Endometrium (tissue), 2 donors: Measurements from ENCODE around the gene CLTA.

Experiments
- FAIRE-seq: peaks from 2 replicates; lab custom pipeline; 2012; peaks lifted over from hg19 to GRCh38; lab: Jason Lieb, UNC
- donor health status: control.
- donor health status: control.

Gene CLTA

DNA sequence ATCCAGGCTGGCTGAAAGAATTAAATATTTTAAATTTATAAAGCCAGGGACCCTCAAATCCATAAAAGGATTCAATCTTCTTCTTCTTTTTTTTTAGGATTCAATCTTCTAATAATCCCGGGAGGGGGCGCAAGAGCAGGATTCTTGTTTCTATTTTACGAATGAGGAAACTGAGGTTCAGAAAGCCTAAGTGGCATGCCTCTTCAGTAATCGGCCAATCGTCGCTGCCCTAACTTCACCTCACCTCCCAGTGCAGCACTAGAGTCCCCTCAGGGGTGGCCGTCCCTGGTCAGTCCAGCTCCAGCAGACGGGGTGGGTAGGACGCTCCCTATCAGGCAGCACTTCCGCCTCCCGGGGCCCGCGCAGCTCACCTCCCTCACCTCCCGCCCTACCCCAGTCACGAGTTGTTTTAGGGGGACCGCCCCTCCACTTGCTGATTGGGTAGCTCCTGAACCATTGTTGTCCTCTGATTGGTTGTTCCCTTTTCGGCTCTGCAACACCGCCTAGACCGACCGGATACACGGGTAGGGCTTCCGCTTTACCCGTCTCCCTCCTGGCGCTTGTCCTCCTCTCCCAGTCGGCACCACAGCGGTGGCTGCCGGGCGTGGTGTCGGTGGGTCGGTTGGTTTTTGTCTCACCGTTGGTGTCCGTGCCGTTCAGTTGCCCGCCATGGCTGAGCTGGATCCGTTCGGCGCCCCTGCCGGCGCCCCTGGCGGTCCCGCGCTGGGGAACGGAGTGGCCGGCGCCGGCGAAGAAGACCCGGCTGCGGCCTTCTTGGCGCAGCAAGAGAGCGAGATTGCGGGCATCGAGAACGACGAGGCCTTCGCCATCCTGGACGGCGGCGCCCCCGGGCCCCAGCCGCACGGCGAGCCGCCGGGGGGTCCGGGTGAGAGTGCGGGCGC lies at the start of gene CLTA:
Gene CLTA (plus strand): TSS at position 534 of the 902 bp plus-strand sequence. CDS start 136 bp downstream, at position 670.
- FAIRE-seq: peak; percentile 93

DNA sequence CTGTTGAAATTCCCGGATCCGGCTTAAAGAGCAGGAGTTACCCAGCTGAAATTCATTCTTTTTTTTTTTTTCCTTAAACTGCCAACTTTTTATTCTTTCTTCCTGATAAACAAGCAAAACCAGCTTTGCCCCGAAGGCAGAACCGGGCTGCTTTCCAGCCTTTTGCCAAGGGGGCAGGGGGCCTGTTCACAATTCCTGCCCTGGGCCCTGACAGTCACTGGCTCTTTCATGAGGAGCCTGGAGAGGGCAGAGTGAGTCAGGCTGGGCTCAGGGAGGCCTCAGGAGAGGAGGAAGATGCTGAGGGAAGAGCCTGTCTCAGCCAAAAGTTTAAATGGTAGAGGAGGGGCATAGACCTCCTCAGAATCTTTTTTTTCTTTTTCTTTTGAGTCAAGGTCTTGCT lies 49.4 kb upstream of the CLTA start:
- FAIRE-seq: no peak

DNA sequence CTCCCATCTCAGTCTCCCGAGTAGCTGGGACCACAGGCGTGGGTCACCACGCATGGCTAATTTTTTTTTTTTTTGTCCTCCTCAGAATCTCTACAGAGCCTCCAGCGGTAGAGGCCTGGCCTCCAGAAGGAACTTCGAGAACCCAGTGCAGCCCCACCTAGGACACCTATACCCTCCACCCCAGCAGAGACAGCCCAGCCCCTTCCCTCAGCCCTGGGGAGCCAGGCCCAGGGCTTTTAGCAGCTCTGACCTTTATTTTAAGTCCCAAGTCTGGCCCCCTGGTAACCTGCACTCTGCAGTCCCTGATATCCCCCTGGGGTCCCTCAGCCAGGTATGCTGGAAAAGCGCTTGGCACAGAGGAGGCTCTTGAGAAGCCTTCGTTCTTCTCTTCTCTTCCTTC lies 49.0 kb upstream of the CLTA start:
- no peak for FAIRE-seq

DNA sequence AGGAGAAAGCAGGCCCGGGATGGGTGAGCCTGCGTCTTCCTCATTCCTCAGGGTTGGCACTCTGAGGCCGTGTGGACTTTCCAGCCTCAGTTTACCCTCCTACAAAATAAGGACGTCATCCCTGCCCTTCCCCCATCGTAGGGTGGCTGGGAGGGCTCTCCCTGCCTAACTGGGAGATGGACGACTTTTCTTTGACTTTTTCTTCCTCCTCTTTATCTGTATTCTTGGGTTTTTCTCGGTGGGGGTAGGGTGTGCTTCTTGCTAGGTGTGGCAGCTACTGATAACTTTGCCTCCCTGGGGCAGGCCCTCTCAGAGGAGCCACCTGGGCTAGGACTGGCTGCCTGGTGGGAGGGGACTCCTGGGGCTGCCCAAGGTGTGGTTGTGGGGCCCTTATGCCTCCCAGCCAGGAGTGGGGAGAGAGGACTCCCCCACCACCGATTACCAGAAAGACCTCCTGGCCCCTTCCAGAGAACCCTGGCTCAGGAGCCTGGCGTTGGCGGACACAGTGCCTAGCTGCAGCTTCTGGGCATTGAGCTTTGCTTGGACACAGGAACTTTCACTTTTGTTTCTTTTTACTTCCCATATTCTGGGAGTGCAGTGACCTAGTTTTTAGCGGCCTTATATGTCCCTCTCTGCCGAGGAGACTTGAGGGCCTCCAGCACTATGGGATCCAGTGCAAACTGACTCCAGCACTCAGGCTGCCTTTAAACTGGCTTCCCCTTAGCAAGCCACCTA lies 48.0 kb upstream of the CLTA start:
- no peak for FAIRE-seq

- FAIRE-seq: no peak
These were observed 47.5 kb upstream of the CLTA start for GRCh38 chr9:36143245-36143641.

- no peak for FAIRE-seq
These were observed 46.1 kb upstream of the CLTA start for GRCh38 chr9:36144309-36145232.

DNA sequence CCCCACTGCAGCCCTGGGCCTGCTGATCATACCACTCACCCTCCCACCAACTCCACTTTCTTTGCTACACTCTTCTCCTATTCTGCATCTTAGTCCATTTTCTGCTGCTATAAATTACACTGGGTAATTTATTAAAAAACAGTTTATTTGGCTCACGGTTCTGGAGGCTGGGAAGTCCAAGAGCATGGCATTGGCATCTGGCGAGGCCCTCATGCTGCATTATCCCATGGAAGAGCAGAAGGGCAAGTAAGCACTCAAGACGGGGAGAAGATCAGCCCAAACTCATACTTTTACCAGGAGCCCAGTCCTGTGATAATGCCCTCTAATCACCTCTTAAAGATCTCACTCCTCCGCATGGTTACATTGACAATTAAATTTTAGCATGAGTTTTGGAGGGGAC lies 44.8 kb upstream of the CLTA start:
- FAIRE-seq: no peak

- FAIRE-seq: no peak
These were observed 44.1 kb upstream of the CLTA start for GRCh38 chr9:36146651-36147050.

DNA sequence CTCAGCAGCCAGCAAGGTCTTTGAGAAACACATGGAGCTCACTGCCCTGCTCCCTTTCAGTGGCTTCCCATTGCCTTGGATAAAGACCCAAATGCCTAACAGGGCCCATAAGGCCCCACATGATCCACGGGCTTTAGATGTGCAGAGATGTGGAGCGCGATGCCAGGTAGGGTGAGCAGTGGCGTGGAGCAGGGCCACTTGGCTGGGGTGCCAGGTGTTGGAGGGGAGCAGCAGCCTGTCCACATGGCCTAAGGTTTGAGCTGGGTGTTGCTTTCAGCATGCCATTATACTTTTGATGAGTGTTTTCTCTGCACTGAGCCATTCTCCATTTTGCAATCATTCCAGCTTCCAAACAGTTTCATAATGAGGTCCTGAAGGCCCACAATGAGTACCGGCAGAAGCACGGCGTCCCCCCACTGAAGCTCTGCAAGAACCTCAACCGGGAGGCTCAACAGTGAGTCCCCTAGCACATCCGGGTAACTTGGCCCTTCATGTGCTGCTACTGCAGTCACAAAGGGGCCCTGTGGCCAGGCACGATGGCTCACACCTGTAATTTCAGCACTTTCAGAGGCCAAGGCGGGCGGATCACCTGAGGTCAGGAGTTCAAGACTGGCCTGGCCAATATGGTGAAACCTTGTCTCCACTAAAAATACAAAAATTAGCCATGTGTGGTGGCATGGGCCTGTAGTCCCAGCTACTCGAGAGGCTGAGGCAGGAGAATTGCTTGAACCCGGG lies 43.1 kb upstream of the CLTA start:
- FAIRE-seq: no peak

- no peak for FAIRE-seq
These were observed 42.2 kb upstream of the CLTA start for GRCh38 chr9:36148311-36149051.

- FAIRE-seq: no peak
These were observed 41.5 kb upstream of the CLTA start for GRCh38 chr9:36149197-36149596.

DNA sequence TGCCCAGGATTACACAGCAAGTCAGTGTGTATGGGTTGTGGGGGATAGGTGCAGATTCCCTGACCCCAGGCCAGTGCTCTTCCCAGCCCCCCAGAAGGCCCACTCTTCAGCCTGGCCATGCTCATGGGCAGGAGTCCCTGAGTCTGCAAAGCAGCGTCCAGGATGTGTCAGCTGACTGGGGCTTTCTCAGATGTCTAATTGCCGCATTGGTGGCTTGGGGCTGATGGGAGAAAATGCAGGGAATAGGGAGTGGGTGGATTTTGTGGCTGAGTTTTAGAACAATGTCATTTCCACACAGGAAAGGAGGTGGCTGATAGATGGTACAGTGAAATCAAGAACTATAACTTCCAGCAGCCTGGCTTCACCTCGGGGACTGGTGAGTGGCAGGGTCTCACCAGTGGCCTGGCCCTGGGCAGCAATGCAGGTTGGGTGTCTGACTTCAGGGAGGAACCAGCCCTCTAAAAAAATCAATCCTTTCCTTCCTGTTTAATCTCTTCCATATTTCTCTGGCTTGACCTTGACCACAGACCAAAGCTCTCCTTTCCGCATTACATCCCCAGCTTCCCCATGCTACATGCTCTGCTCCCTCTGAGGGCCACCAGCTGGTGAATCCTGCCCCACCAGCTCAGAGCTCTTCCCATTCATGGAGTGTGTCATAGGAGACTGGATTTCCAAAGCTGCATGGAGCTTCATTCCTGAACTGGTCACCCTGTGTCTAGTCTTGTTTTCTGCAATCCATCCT lies 40.0 kb upstream of the CLTA start:
- no peak for FAIRE-seq

DNA sequence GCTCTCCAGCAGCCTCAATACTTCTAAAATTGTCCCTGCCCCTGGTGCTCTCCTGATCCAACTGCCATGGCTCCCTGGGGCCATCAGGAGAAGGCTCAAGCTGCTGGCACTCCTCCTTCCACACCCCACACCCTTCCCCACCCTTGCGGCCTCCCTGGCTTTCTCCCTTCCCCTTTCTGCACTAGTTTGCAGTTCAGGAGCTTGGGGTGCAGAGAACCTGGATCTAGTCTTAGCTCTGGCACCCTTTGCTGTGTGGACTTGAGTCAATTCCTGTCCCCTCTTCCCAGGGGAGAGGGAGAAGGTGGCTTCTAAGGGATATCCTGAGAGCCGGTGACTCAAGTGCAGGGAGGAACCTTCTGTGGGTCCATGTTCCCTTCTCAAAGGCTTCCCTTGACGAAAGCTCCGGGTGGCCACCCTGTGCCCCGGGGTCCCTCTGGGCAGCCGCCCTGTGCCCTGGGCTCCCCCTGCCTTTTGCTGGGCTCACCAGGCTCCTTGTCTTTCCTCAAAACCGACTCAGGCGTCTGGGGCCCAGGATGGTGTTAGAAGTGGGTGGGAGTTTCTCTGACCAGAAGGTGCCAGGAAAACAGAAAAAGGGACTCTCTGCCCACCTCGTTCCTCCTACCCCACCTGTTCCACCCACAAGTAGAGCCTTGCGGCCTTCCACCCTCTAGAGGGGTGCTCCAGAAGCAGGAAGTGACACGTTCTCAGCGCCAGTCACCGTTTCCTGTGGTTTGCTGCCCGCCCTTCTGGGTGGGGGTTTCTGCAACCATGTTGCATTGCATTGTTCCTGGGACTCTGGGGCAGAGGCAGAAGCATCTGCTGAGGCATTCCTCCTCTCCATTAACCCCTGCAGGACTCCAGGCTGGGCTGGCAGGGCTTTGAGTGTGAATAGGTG lies 39.2 kb upstream of the CLTA start:
- FAIRE-seq: no peak

- no peak for FAIRE-seq
These were observed 37.8 kb upstream of the CLTA start for GRCh38 chr9:36152741-36153438.

DNA sequence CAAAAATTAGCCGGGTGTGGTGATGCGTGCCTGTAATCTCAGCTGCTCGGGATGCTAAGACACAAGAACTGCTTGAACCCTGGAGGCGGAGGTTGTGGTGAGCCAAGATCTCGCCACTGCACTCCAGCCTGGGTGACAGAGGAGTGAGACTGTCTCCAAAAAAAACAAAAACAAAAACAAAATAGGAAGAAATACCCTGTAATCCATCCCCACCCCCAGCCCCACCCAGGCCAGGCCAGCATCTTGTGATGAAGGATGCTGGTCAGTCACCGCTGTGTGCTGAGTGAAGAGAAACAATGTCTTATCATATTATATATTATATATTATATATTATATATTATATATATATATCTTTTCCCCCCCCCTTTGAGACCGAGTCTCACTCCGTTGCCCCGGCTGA lies 37.0 kb upstream of the CLTA start:
- FAIRE-seq: no peak

GRCh38 chr9:36154331-36154952 lies 36.3 kb upstream of the CLTA start:
- FAIRE-seq: peak; percentile 33

DNA sequence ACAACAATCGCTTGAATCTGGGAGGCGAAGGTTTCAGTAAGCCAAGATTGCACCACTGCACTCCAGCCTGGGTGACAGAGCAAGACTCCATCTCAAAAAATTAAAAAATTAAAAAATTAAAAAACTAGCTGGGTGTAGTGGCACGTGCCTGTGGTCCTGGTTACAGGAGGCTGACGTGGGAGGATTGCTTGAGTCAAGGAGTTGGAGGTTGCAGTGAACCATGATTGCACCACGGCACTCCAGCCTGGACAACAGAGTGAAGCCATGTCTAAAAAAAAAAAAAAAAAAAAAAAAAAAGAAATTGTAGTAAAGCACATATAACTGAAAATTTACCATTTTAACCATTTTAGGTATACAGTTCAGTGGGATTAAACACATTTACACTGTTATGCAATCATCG lies 34.6 kb upstream of the CLTA start:
- FAIRE-seq: no peak

DNA sequence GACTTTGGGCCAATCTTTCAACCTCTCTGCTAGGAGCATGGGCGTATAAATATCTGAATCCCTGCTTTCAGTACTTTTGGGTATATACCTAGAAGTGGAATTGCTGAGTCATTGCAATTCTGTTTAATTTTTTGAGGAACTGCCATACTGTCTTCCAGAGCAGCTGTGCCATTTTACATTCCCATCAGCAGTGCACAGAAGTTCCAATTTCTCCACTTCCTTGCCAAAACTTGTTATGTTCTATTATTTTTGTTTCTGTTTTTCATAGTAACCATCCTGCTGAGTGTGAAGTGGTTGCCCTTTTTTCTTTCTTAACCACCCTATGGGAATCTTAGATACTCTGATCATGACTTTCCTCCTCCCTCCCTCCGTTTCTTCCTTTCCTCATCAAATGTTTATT lies 32.6 kb upstream of the CLTA start:
- no peak for FAIRE-seq
